SIG-M5 treated with dmso at 0.1 percent for 504 hours (cell line): Measurements from ENCODE around the gene FCRLA.
"Not testable (repeated sequence)": the region's sequence is repeated elsewhere in the genome, so short reads cannot be mapped to it uniquely, and the experiment has no call there.

Experiments used
- DNase-seq: peaks from one replicate; lab custom pipeline; 2025; ENCODE audit not compliant: unreplicated experiment; lab: John Stamatoyannopoulos, UW

The FCRLA gene

DNA sequence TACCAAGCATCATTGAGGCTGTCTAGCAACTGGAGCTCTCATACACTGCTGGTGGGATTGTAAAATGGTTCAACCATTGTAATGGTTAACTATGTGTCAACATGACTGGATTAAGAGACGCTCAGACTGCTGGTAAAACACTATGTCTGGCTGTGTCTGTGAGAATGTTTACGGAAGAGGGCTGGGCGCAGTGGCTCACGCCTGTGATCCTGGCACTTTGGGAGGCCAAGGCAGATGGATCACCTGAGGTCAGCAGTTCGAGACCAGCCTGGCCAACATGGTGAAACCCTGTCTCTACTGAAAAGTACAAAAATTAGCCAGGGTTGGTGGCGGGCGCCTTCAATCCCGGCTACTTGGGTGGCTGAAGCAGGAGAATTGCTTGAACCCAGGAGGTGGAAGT lies 4.8 kb upstream of the FCRLA start:
- DNase-seq: no peak

DNA sequence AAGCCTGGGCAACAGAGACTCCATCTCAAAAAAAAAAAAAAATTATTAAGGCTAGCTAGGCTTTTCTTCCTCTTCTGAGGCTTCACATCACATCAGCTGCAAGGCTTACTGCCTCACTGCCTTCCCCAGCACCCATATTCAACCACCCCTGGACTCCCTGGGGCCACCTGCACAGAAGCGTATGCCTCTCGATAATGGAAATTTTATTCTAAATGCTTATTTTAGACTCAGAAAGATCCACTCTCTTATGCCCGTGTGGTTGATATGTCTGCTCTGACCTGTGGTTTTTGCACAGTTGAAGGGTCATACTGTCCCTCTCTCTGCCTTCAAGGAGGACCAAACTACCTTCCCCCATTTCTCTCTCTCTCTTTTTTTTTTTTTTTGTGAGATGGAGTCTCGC lies 1.5 kb upstream of the FCRLA start:
- no peak for DNase-seq

DNA sequence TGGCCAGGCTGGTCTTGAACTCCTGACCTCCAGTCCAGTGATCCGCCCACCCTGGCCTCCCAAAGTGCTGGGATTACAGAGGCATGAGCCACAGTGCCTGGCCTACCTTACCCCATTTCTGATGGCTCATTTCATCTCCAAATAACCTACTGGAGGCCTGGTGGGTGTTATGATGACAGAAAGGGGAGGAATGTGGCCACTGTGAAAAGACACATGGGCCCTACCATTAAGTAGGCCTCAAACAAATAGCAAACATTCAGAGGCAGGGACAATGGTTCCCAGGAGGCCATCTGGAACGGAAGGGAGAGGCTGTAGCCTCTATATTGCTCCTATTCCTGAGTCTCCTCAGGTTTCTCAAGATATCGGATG lies 932 bp upstream of the FCRLA start:
- DNase-seq: no peak

DNA sequence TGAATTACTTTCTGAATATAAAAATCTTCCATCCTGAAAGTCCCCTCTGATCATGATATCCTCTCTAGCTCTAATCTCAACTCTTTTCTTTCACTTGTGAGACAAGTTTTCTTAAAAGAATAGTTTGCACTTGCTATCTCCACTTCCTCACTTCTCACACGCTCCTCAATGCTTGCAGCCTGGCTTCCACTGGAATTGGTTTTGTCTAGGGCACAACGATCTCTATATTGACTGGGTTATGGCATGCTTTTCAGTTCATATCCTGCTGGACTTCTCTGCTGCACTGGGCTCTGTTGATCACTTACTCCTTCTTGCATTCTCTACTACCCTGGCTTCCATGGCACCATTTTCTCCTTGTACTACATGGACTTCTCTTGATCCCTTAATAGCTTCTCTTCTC lies 474 bp downstream of the FCRLA start:
- DNase-seq: no peak

DNA sequence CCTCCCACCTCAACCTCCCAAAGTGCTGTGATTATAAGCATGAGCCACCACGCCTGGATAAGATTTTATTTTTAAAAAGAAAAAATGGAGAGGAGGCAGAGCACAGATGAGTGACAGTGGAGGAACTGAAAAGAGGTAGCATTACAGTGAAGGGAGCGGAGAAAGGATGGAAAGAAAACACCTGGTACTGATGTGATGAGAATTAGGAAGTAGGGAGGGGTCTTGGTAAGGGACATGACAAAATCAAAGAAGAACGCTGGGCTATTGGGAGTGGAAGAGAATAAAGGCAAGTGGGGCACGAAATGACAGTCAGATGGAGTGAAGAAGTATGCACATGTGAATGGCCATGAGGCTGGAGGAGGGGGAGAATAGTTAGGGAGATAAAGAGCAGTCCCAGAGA lies 2.3 kb downstream of the FCRLA start:
- no peak for DNase-seq

DNA sequence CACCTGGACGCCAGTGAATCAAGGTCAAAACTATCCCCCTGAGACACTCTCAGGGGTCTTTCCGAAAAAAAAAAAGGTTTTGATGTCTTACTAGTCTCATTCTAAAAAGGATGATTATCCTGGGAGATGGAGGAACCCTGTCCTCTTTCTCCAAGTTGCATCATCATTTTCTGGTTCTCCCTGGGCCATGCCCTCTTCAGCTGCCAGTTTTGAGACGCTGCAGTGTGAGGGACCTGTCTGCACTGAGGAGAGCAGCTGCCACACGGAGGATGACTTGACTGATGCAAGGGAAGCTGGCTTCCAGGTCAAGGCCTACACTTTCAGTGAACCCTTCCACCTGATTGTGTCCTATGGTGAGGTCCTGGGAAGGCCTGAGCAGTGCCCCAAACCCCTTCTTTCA lies 3.5 kb downstream of the FCRLA start:
- no peak for DNase-seq

DNA sequence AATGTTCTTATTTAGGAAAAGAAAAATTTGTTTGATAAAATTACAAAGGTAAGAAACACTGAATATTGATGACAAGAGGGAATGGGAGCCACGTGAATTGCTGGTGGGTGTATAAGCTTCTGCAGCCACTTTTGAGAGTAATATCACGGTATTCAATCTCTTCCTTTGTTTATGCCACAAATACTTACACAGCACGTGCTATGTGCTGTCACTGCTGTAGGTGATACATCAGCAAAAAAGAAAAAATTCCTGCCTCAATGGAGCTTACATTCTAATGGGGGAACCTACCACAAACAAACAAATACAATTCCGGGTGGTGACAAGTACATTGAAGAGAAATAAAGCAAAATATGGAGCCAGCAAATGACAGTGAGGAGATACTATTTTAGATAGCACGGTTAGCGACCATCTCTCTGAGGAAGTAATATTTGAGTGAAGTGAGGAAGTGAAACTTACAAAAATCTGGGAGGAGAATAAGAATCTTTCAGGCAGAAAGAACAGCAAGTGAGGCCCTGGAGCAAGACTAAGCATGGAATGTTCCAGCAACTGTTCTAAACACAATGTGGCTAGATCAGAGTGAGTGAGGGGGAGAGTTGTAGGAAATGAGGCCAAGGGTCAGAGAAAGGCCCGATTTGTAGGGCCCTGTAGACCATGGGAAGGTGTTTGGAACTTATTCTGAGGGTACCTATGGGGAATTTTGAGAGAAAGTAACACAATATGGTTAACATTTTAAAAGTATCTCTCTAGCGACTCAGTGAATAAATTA lies 11.7 kb downstream of the FCRLA start:
- DNase-seq: peak; percentile 79

DNA sequence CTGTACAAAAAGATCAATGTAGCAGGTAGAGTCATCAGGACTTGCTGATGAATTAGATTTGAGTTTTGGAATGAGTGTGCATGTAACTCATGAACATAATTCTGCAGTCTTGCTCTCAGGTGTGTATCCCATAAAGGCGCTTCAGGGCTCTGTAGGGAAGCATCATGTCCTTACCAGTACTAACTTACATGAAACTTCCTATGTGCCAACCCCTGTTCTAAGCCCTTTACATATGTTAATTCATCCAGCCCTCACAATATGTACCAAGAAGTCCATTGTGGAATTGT lies 12.2 kb downstream of the FCRLA start:
- DNase-seq: no peak

DNA sequence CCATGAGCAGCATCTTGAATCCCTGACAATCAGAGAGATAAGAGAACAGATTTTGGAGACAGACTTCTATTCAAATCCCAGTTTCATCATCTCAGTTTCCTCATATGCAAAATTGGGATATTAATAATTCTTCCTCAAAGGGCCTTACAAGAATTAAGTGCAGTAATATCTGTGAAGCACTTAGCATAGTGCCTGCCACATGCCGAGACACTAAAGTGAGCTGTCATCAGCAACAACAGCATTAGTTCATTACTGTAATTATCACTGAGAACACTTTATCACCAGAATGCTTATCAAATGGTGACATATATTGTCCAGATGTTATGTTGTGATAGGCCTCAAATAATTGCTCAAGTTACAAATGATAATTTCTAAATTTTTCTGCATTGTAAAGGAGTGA lies 13.4 kb downstream of the FCRLA start:
- DNase-seq: no peak

DNA sequence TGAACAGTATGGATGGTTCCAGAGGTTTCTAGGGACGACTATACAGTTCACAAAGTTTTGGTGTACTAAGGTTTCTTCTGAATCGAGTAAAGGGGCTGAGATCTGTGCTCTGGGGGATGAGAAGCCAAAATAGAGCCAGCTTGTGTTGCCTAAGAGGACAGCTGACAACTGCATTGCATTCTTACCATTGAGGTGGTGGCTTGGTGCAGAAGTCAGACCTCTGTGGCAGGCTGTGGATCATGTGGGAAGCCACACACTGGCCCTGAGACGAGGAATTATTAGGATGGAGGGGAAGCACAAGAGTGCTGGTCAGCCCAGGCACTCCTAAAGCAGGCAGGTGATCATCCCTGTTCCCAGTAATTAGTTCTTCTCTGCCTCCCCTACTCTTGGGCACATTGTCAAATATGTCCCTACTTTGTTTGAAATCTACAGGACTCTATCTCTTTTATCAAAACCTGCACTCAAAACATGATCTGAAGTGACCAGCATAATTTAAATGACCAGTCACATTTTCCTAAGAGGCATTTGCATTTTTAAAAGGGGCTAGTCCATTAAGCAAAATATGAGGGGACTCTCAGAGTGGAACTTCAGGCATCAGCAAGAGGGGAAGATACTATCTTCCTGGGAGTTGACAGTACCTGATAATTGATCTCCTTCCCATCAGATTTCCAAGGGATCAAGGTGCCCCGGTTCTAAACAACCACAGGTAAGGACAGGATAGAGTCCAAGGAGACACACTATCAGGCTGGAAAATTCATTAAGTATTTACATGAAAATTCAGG lies 14.1 kb downstream of the FCRLA start, which contains the start of gene FCRLB:
Gene FCRLB, plus strand, starts transcription at position 589 of the 782 bp plus-strand sequence. CDS start 1,129 bp downstream, outside the sequence.
- DNase-seq: no peak

DNA sequence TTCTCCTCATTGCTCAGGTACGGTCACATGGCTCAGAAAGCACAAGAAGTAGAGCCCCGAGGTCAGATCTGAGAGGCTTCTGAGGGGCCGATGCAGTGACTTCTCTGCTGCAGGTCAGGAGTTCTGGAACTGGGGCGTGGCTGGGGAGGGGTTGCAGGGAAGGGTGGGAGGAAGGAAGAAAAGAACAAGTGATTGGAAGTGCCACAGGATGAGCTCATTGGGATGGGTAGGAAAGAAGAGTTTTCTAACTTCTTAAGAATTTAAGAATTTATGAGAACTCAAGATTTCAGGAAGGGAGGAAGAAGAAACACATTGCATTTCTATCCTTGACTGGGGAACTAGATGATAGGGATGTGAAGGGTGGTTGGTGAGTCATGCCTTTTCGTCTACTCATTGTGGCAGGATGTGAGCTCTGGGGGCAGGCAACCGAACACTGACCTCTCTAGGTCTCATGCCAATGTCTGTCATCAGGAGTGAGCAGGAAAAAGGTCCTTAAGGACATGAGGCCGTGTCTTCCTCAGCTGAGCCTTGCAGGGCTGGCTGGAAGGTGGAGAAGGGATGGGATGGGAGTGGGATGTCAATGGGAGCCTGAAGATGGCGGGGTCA lies 14.8 kb downstream of the FCRLA start:
- peak; percentile 91 for DNase-seq

DNA sequence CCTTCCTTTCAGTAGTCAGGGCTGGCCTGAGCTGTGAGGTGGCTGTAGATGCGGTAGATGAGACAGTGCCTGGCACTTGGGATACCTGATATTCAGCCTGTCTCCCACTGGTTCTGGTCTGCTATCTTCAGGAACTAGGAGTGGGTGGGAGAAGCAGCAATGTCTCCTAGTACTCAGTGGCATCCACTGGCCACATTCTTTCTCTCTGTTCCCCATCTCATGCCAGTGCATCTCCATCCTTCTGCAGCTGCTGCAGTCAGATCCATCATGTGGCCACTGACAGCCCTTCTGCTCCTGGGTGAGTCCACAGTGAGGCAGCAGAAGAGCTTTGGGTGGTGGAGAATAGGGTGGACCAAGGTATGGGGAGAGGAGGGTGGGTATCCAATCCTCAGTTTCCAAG lies 15.4 kb downstream of the FCRLA start:
- no peak for DNase-seq

DNA sequence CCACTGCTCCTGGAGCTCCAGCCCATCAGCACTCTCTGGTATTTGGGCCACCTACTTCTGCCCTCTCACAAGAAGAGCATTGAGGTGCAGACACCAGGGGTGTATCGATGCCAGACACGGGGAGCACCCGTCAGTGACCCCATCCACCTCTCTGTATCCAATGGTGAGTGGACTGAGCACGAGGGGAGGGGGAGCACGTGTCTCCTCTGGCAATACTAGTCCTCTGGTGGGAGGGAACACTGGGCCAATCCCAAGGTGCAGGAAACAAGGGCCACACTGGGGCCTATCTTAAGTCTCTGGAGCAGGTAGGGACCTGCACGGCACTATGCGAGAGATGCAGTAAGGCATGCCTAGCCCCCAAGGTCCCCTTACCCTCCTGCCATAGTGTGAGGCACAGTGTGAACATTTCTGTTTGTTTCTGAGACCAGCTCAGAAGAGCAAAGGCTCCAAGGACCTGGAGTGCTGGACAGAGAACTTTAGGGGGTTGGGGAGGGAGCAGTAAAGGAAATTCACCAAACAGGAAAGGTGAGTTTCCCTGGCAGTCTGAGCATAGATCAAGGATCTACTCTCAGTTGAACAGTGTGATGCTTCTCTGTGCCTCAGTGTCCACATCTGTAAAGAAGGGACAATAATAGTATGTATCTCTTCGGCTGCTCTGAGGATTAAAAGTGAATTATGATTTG lies 16.6 kb downstream of the FCRLA start:
- no peak for DNase-seq

DNA sequence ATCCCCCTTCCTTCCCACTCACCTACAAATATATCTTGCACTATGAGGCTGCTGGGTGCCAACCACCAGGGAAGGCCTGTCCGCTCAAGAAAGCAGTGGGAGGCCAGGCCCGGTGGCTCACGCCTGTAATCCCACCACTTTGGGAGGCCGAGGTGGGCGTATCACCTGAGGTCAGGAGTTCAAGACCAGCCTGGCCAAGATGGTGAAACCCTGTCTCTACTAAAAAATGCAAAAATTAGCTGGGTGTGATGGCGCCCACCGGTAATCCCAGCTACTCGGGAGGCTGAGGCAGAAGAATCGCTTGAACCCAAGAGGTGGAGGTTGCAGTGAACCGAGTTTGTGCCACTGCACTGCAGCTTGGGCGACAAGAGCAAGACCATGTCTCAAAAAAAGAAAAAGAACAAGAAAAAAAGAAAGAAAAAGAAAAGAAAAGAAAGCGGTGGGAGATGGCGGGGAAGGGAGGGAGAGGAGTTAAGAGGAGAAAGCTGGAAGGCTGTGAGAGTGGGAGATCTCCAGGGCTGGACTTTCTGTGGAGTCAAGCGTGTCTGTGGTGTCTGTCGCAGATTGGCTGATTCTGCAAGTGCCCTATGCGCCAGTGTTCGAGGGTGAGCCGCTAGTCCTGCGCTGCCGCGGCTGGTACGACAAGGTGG lies 18.4 kb downstream of the FCRLA start:
- not testable (repeated sequence) for DNase-seq

DNA sequence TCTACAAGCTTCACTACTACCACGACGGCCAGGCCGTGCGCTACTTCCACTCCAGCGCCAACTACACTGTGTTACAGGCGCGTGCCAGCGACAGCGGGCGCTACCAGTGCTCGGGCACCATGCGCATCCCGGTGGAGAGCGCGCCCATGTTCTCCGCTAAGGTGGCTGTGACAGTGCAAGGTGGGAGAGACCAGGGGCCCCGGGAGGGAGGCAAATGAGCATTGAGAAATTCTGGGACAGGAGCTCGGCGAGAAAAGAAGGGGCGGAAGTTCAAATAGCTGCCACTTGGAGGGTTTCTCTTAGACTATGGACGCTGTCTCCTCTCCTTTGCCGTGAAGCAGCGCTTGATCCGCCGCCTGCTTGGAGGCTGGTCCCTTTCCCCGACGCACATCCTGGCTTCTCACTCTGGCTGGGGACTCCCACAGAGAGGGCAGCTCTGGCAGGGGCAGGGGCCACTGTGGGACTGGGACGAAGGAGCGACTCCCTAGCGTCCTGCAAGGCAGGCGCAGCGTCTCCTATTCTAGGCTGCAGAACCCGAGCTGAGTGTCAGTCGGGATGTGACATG lies 19.0 kb downstream of the FCRLA start:
- DNase-seq: peak; percentile 67

DNA sequence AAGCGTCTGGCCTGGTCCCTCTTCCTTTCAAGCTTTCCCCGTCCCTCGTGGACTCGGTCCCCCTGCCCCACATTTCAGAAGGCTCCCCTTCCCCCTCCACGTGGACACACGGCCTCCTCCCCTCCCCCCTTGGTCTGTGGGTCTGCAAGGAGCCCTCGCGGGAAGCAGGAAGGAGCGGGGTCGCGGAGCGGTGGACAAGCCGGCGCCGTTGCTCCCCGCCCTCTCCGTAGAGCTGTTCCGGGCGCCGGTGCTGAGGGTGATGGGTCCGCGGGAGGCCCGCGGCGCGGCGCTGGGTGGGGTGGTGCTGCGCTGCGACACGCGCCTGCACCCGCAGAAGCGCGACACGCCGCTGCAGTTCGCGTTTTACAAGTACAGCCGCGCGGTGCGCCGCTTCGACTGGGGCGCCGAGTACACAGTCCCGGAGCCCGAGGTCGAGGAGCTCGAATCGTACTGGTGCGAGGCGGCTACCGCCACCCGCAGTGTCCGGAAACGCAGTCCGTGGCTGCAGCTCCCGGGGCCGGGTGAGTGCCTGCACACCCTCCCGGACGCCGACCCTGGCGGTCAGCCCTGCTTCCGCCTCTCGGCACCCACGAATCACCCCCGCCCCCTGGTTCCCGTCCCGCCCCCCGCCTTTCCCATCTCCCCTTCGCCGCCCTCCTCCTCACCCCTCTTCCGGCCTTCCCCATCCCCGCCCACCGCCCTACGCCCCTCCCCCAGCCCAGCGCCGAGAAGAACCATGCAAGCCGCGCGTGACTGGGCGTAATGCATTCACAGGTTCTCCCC lies 19.6 kb downstream of the FCRLA start:
- peak; percentile 71 for DNase-seq

DNA sequence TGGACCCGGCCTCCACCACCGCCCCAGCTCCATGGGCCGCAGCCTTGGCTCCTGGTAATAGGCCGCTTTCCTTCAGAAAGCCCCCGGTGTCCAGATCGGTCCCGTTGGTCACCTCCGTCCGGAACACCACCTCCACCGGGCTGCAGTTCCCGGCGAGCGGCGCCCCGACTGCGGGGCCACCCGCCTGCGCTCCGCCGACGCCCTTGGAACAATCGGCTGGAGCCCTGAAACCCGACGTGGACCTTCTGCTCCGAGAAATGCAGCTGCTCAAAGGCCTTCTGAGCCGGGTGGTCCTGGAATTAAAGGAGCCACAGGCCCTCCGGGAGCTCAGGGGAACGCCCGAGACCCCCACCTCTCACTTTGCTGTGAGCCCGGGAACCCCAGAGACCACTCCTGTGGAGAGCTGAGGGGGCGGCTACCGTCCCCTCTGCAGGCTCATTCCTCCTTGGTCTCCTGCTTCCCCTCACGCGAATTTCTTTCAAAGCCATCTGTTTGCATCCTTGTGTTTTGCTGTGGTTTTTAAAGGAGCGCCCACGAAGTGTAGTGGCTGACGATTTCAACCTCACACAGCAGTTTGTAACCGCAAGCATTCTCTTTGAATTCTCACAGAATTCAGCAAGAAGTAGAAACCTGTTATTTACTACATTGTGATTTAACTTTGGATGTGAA lies 20.4 kb downstream of the FCRLA start:
- DNase-seq: peak; percentile 62

DNA sequence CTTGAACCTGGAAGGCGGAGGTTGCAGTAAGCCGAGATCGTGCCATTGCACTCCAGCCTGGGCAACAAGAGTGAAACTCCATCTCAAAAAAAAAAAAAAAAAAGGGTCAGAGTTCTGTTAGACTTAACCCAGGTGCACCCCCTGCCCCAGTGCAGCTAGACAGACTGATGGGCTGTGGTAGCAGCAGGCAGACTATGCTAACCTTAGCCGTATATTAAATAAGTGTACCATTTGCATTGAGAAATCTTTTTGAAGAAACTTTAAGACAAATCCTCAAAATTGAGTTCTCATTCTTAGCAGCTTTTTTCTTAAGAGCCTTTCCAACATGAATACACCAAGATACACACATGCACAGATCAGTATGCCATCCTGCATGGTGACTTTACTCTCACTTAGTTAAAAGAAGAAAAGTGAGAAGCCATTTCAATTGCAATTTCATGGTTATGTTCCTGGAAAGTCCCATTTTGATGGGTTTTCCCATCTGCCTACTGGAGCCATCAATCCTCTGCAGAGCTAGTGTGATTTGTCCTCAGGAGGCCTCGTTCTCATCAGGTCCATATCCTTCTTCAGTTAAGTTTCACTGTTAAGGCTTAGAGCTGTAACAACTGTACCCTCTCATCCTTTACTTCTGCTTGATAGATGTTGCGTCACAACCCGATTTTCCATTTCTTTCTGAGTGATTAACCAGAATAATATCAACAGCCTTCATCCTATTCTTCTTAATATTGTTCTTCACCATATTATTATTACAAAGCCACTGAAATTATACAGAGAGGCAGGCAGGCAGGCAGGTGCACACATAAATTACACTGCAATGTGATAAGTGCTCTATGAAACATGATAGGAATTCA lies 21.6 kb downstream of the FCRLA start:
- peak; percentile 32 for DNase-seq
